K562 (cell line): ENCODE data around the gene SND1. TPM values are rescaled to one million over a fixed set of nuclear protein-coding genes. Genes with fewer than 3 reads are reported as not detected.

Experiments used
- BRD9 ChIP-seq: fragments of 450-650 bp; IDR thresholded peaks from 2 replicates; pipeline ENCODE4 v1.6.1; 2018; ENCODE audit warnings: low read depth; ENCODE audit not compliant: partially characterized antibody
- FOXJ3 ChIP-seq: sonication (generic); formaldehyde crosslinking; IDR thresholded peaks from 2 replicates; pipeline ENCODE4 v1.4.0; 2020; ENCODE audit warnings: mild to moderate bottlenecking, missing genetic modification reagents
- FOXO4 ChIP-seq: fragments of 450-650 bp; formaldehyde crosslinking; IDR thresholded peaks from 2 replicates; pipeline ENCODE4 v1.4.0; 2020; ENCODE audit warnings: mild to moderate bottlenecking, moderate library complexity
- HLTF ChIP-seq: fragments of 450-650 bp; IDR thresholded peaks from 2 replicates; pipeline ENCODE4 v1.6.1; 2016
- MBD2 ChIP-seq: sonication (generic); IDR thresholded peaks from 2 replicates; pipeline ENCODE4 v1.6.1; 2016; ENCODE audit warnings: low read depth, borderline replicate concordance
- MYNN ChIP-seq, 2 experiments: sonication (generic); formaldehyde crosslinking in 1 of 2; IDR thresholded peaks; 2 replicates each; pipeline versions ENCODE4 v1.5.0 to v1.6.1; 2016 to 2020; ENCODE audit warnings: antibody characterized with exemption in 1 of 2, missing genetic modification reagents in 1 of 2
- NKRF ChIP-seq: fragments of 450-650 bp; IDR thresholded peaks from 2 replicates; pipeline ENCODE4 v1.6.1; 2016; ENCODE audit warnings: borderline replicate concordance
- RBM17 ChIP-seq: fragments of 200-400 bp; formaldehyde crosslinking; IDR thresholded peaks from 2 replicates; pipeline ENCODE4 v1.6.1; 2017; ENCODE audit warnings: low read depth, mild to moderate bottlenecking, low read length, borderline replicate concordance
- RCOR1 ChIP-seq, 2 experiments: IDR thresholded peaks; 2 replicates each; pipeline ENCODE4 v1.6.1; 2012; ENCODE audit warnings: low read depth in 2 of 2, low read length in 2 of 2, borderline replicate concordance in 1 of 2, improper control_type of control experiment in 1 of 2
- SIN3B ChIP-seq: fragments of 450-650 bp; IDR thresholded peaks from 2 replicates; pipeline ENCODE4 v1.6.1; 2017; ENCODE audit warnings: low read depth, mild to moderate bottlenecking, moderate library complexity
- TEAD1 ChIP-seq, 2 experiments: fragments of 450-650 bp in 1 of 2; sonication (generic) in 1 of 2; formaldehyde crosslinking; IDR thresholded peaks; 2 replicates each; pipeline versions ENCODE4 v1.4.0 to v1.8.0; 2020 to 2022; ENCODE audit warnings: mild to moderate bottlenecking in 2 of 2, missing genetic modification reagents in 1 of 2
- THRB ChIP-seq: fragments of 450-650 bp; formaldehyde crosslinking; conservative IDR thresholded peaks from 2 replicates; pipeline ENCODE4 v1.4.0; 2022; ENCODE audit warnings: mild to moderate bottlenecking, missing genetic modification characterization
- ZNF232 ChIP-seq: sonication (generic); formaldehyde crosslinking; IDR thresholded peaks from 2 replicates; pipeline ENCODE4 v1.8.0; 2022; ENCODE audit warnings: mild to moderate bottlenecking, missing genetic modification reagents
- ZNF24 ChIP-seq: fragments of 450-650 bp; IDR thresholded peaks from 2 replicates; pipeline ENCODE4 v1.6.1; 2016
- ZNF639 ChIP-seq, 2 experiments: fragments of 200-800 bp in 1 of 2; sonication (Bioruptor generic) in 1 of 2; sonication (generic) in 1 of 2; formaldehyde crosslinking in 1 of 2; IDR thresholded peaks in 1 of 2; conservative IDR thresholded peaks in 1 of 2; 2 replicates each; pipeline versions ENCODE4 v1.5.0 to v1.6.1; 2016 to 2020; ENCODE audit warnings: missing compliant biosample characterization in 1 of 2, missing genetic modification characterization in 1 of 2, missing genetic modification reagents in 1 of 2
- ZNF668 ChIP-seq: fragments of 250-450 bp; sonication (Bioruptor Pico); IDR thresholded peaks from 2 replicates; pipeline ENCODE4 v1.8.0; 2022; ENCODE audit warnings: mild to moderate bottlenecking, inconsistent platforms
- polyA plus RNA-seq, 8 experiments: library from polyadenylated mRNA; depleted of rRNA in 4 of 8; stranded (reverse) in 5 of 8; unstranded in 3 of 8; fragments of >200 nt; fragmentation: Nextera tagmentation in 2 of 8; fragmentation: Illumina TruSeq in 1 of 8; extraction: Ambion mirVana in 2 of 8; extraction: Trizol in 1 of 8; gene quantifications; 2 replicates each; pipeline versions ENCODE4 v1.2.1 to v1.2.3, GENCODE V29; 2011 to 2014; ENCODE audit warnings: inconsistent platforms in 1 of 8, missing spikeins in 1 of 8
- total RNA-seq, 7 experiments: library from RNA; depleted of rRNA in 6 of 7; stranded (reverse); fragments of >200 nt in 6 of 7; fragmentation: Illumina TruSeq in 2 of 7; extraction: Trizol in 2 of 7; gene quantifications; 2 replicates each; pipeline versions ENCODE4 v1.2.1 to v1.2.3, GENCODE V29; 2011 to 2021; ENCODE audit warnings: low replicate concordance in 1 of 7

Gene SND1
- total and polyA plus RNA-seq, 9 of the 15 experiments (the other 6 are each of a cell fraction or from before 2014, with no cell fraction given) = 46.5 to 307 (median 191) TPM

- TF ChIP-seq FOXJ3 (CRISPR knock-in tag) (no peak), BRD9 (no peak), HLTF (peak; percentile 20; the same call in 1 of the 2 replicates), TEAD1 (CRISPR knock-in tag; IDR thresholded peaks at IDR 0.05) (peak; percentile 80 to 95; a peak in 3 of 4 replicates), MBD2 (0 out of 2 replicates have a peak, but pooled peaks have one; percentile 41), ZNF639 (CRISPR knock-in tag; conservative IDR thresholded peaks at IDR 0.05 in 1 of 2, IDR thresholded peaks at IDR 0.05 in 1 of 2) (peak in 1 of 2 experiments; percentile 27; a peak in 1 of 4 replicates), ZNF24 (no peak), NKRF (peak; percentile 39; the same call in 1 of the 2 replicates), RBM17 (no peak), FOXO4 (CRISPR knock-in tag) (no peak), ZNF232 (0 out of 2 replicates have a peak, but pooled peaks have one; percentile 36), MYNN (IDR thresholded peaks at IDR 0.05) (peak; percentile 81; the same call in 1 of the 2 replicates), MYNN (CRISPR knock-in tag; IDR thresholded peaks at IDR 0.05) (no peak), RCOR1 (IDR thresholded peaks at IDR 0.05; ENCODE audit: borderline replicate concordance in 1 of 2, low read depth in 2 of 2, low read length in 2 of 2) (peak in 1 of 2 experiments; percentile 84; a peak in 2 of 4 replicates), ZNF668 (CRISPR knock-in tag) (peak; percentile 75; the same call in 1 of the 2 replicates), THRB (CRISPR knock-in tag) (no peak), SIN3B (no peak)
Observed at GRCh38 chr7:127986581-127987521, 334.9 kb downstream of the SND1 start (continued).
